22Rv1 (cell line): Measurements from ENCODE around the gene ULBP1.

Experiments
- CTCF ChIP-seq: fragments of 450-650 bp; IDR thresholded peaks from 2 replicates; pipeline ENCODE4 v1.5.1; 2017; ENCODE audit warnings: mild to moderate bottlenecking
- ZFX ChIP-seq: fragments of 450-650 bp; IDR thresholded peaks from 2 replicates; pipeline ENCODE4 v1.6.1; 2017; ENCODE audit warnings: antibody characterized with exemption, borderline replicate concordance

- no peak for TF ChIP-seq CTCF
- no peak for TF ChIP-seq ZFX
Measured at GRCh38 chr6:150005761-150006651, 42.3 kb downstream of the ULBP1 start.
